Occipital lobe (tissue), 2 donors: ENCODE results near the gene MLEC. TPM values are rescaled to one million over a fixed set of nuclear protein-coding genes. Genes with fewer than 3 reads are reported as not detected.
"Not testable (repeated sequence)": the region's sequence is repeated elsewhere in the genome, so short reads cannot be mapped to it uniquely, and the experiment has no call there.

Source experiments
- DNase-seq: peaks from one replicate; lab custom pipeline; 2025; lab: John Stamatoyannopoulos, UW
- total RNA-seq: library from RNA; depleted of rRNA; stranded (reverse); fragments of >200 nt; gene quantifications from one replicate; pipeline ENCODE4 v1.2.3, GENCODE V29; 2014

MLEC gene
- total RNA-seq, 1 donor from 2014 or later, result 41.5 TPM

DNA sequence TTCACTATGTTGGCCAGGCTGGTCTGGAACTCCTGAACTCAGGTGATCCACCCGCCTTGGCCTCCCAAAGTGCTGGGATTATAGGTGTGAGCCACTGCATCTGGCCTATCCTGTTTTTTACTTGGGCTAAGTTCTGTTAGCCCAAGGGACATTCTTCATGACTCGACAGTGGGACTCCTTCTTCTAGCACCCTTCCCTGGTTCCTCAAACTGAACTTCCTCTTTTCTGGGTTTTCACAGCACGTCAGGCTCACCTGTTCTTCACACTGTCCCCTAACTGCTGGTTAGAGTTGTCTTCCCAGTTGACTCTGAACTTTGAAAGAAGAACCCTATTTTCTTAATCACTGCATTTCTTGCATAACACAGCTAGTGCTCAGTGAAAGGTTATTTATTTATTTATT is 24.1 kb upstream of the MLEC start:
- DNase-seq, result no peak

DNA sequence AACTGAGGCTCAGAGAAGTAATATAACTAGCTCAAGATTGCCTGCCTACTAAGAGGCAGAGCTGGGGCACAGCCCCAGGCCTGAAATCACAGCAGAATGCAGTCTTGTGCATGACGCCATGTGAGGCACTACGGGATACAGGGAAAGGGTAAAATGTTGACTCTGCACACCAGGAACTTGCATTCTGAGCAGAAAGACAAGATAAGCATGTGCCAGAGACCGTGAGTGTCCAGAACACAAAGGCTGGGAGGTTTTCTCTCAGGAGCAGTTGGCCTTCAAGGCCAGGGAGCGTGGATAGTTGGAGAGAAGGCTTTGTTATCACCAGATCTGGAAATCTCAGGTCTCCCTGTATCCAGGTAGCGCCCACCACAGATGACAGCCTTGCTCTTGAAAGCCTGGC is 23.2 kb upstream of the MLEC start:
- no peak for DNase-seq

DNA sequence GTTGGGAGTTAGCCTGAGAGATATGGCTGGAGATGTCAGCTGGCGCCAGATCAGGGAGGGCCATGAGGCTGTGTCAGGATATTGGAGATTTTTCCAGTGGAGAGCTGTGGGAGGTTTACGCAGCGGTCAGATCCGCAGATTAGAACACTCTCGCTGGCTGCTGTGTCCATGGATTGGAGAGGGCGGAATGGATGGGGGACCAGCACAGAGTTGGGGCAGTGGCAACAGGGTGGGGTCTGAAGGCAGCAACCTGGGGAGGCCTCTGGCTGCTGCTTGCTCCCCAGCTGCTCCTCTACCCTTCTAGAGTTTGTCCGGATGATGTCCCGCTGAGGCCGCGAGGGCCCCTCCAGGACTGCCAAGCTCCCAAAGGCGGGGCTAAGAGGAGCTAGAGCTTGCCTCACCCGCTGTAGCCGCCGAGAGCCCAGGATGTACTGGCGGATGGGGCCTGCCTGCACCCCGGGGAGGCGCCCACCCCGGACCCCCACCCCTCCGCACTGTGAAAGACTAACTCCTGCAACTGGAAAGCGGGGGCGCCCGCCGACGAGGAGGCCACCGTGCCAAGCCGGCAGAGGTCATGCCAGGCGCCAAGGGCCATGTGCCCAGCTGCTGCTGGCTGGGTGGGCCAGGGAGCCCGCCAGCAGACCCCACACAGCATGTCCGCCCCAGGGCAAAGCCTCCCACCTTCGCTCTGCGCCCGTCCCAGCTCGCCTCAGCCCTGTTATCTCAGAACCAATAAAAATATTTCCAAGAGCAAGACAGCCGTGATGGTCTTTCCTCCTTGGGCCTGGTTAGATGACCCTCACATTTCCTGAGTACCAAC is 20.2 kb upstream of the MLEC start:
- DNase-seq, result no peak

DNA sequence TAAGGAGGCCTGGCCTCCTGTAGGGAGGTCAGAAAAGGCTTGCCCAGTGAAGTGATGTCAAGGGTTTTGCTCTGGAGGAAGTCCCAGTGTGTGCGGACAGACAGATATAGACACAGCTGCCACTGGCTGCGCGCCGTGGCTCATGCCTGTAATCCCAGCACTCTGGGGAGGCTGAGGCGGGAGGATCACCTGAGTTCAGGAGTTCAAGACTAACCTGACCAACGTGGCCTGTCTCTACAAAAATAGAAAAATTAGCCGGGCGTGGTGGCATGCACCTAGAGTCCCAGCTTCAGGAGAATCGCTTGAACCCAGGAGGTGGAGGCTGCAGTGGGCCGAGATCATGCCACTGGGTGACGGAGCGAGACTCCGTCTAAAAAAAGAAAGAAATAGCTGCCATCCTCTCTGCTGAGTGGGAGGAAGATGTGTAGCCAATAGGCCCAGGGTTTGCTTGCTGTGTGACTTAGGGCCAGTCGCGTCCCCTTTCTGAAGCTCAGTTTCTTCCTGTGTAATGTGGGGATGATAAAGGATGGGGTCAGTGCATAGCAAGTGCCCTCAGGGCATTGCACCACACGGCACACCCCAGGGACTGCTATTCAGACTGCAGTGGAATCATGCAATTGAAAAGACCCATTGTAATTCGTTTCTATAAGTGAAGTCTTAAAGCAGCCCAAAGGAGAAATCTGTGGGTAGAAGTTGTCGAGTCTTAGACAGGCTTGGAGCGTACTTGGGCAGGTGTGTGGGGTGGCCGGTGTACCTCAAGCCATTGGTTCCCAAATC is 18.7 kb upstream of the MLEC start:
- DNase-seq, result no peak

DNA sequence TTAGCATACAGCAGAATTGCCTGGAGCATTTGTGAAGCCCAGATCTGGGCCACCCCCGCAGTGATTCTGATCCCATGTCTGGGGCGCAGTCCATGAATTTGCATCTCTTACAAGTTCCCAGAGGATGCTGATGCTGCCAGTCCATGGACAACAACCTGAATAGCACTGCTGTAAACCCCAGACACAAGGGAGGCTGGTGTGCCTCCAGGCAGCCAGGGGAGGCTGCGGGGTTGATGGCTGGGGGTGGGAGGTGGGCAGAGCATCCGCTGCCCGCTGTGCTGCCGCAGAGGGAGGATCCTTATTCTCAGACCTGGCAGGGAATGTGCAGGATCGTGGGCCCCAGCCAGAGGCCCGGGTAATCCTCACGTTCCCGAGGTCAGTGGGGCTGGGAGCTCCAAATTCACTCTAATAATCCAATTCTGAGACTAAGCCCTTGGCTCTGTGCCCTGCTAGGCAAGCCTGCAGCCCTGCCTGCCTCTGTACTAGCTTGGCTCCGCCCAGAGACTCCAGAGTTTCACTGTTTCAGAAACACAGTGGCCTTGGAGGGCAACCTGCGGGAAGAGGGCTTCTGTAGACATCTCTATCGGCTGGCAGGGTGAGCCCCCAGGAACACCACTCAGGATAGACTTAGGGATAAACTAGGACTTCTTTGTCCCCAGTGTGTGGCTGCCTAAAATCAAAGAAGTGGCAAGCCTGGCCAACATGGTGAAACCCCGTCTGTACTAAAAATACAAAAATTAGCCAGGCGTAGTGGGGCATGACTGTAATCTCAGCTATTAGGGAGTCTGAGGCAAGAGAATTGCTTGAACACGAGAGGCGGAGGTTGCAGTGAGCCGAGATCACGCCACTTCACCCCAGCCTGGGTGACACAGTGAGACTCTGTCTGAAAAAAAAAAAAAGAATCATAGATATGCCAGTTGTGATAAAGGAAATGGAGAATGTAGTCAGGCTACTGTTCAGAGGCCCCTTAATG is 17.8 kb upstream of the MLEC start:
- no peak for DNase-seq

DNA sequence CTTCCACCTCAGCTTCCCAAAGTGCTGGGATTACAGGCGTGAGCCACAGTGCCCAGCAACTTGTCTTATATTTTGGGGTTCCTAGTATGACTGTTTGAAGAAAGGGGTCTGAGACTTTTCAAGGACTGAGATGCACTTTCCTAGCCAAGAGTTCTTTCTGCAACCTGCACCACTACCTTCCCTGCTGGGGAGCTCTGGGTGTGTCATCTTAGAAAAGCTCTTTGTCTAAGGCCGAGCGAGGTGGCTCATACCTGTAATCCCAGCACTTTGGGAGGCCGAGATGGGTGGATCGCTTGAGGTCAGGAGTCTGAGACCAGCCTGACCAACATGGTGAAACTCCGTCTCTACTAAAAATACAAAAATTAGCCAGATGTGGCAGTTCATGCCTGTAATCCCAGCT is 16.7 kb upstream of the MLEC start:
- not testable (repeated sequence) for DNase-seq

DNA sequence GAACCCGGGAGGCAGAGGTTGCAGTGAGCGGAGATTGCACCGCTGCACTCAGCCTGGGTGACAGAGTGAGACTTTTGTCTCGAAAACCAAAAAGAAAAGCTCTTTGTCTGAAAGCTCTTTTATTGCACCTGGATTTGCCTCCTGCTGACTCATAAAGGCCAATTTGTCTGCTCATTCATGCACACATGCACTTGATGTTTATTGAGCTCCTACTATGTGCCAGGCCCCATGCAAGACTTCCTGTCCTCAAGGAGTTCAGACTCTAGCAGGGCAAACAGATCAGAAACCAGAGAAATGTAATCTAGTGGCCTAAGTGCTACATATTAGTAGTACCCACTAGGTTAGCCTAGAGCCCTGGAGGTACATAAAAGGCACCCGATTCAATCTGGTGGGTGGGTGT is 16.3 kb upstream of the MLEC start:
- no peak for DNase-seq

DNA sequence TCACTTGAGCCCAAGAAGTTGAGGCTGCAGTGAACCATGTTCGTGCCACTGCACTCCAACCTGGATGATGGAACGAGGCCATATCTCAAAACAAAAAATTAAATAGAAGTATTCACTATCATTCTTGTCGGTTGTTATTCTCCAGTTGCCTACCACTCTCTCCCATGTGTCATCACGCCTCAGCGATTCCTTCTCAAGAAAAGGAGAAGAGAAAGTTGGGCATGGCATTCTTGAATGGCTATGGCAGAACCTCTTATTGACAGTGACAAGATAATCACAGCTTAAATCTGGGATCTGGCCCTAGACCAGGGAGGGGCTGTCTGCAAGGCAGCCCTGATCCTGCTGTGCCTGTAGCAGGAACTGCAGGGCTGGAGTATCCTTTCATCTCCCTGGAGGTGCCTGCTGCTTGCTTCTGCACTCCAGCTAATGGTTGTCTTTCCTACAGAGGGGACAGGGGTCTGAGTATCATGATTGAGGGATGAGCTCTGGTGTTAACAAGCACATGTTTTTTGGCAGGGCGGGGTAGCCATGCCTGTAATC is 12.8 kb upstream of the MLEC start:
- DNase-seq, result no peak

DNA sequence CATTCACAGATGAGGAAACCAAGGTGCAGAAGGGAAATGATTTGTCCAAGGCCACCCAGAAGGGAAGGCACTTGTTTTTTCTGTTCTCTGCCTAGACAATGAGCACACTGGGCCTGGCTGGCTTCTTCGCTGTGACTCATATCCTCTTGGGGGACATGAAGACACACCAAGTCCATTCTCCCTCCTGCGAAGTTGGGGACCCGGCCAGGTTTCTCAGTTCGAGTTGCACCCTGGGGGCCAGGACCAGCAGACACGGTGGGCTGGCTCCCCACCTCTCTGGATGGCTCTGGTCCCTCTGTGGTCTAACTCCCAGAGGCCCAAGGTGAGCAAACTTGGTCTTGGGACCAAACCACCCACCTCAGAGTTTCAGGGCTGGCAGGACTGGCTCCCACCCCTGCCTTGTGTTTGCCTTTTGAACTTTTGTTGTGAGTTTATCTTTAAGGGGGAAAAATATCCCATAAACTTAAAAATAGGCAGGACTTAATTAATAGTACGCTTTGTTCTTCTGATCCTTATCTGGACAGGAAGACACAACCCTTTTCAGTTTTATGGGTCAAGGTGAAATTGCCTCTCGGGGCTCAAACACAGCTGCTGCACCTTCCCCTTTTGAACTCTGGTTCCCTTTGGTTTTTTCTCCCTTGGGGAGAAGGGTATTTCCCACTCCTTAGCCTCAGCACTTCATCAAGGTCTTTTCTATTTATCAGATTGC is 9.0 kb upstream of the MLEC start:
- no peak for DNase-seq

DNA sequence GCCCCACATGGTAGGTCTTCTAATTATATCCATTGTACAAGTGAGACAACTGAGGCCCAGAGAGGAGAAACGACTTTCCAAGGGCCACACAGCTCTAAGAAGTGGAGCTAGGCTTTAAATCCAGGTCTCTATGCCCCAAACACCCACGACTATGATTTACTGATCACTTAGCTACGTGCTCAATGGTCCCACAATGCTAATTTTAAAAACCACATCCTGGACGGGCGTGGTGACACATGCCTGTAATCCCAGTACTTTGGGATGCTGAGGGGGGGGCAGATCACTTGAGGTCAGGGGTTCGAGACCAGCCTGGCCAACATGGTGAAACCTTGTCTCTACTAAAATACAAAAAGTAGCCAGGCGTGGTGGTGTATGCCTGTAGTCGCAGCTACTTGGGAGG is 8.4 kb upstream of the MLEC start:
- no peak for DNase-seq

DNA sequence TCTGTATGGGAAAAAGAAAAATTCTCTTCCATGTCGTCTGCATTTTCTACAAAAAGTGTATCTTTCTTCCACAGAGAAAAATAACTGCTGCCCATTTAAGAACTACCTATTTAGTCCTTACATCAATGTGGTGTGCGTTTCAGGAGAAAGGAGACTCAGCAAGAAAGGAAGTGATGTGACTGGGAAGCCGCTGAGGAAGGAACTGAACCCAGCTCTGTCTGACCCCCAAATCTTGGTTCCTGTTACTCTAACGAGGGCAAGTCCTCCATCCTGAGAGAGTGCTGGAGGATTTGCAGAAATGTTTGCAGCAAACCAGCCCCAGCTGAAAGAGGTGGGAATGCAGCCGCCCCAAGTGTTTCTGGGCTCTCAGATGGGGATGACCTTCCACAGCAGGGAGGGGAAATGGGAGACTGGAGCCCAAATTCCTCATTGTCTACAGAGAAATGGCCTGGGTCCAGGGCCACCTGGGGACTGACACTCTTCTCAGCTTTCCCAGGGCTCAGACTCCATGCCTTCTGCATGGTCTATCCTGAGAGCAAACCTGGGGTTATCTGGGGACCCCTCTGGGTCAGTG is 6.7 kb upstream of the MLEC start:
- DNase-seq, result no peak

DNA sequence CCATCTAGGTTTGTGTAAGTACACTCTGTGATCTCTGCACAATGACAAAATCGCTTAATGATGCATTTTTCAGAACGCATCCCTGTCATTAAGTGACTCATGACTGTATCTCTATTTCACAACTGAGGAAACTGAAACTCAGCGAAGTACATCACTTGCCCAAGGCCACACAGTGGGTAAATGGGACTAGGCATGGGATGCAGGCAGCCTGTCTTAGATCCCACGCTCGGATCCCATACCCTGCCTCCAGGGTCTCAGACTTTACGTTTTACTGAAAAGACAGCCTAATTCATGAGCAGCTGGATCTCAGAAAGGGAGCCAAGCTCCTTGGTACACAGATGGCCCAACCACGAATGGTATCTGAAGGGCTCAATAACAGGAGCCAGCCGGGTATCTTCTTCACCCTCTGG is 2.4 kb upstream of the MLEC start:
- DNase-seq, result no peak

DNA sequence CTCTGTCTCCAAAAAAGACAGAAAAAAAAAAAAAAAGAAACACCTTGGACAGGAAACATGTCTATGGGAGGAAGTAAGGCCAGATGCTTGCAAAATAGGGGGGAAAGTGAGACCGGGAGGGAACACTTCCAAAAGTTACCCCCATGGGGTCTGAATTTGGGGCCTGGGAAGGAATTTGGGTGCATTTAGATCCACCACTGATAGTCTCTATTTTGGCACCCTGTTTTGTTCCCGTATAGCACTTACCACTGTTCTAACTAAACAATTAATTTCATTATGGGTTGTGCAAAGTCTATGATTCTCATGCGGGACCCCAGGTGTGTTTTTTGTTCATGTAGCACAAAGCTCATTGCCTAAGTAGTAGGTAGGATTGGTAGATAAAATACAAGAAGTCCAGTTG is 1.4 kb upstream of the MLEC start:
- DNase-seq, result no peak

DNA sequence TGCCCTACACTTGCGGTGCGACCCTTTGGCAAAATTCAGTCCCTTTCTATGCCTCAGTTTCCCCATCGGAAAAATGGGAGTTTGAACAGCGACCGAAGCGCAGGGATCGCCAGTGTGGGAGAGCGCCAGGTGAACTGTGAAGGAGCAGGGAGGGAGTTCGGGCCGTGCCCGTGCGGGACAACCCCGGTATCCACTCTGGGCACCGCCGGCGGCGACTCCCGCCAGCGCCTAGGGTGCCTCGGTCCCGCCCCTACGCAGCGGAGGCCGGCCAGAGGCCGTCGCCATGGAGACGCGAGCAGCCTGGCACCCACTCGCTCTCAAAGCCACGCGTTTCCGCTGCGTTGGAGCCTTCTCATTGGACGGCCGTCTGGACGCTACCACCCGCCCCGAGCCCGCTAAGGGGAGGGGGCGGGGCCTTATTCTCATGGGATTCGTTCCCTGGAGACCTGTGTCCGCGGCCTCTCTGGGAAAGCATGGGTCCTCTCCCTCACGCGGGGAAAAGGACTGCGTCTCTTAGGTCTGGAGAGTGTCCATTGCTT is 729 bp upstream of the MLEC start:
- DNase-seq, result peak; percentile 94

DNA sequence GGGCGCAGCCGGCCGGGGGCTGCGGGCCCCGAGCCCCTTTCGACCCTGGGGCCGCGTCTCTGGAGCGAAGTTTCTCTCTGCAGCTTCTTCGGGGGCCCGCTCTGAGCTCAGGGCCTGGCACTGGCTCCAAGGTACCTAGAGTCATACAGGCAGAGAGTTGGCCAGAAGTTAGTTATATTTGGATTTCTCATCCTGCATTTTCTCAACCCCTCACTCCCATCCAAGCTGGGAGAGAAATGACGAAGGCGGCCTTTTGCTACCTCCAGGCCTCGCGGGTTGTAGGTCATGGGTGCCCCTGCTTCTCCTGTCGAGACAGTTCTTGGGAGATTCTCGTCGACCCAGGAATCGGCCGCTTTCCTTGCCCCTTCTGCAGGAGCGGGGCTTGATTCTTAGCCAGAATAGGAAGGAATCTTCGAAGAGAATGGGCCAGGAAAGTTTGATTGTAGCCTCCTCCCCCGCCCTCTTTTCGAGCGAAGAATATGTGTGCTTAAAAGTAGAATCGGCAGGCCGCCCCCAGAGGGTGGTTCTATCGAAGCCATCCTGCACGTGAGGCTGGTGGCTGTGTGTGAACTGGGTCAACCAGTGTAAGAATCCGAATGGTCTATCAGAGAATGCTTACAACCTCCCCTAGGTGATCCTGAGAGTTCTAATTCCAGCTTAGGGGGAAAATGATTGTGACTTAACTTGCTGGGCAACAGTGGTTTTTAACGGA is 785 bp downstream of the MLEC start:
- no peak for DNase-seq

DNA sequence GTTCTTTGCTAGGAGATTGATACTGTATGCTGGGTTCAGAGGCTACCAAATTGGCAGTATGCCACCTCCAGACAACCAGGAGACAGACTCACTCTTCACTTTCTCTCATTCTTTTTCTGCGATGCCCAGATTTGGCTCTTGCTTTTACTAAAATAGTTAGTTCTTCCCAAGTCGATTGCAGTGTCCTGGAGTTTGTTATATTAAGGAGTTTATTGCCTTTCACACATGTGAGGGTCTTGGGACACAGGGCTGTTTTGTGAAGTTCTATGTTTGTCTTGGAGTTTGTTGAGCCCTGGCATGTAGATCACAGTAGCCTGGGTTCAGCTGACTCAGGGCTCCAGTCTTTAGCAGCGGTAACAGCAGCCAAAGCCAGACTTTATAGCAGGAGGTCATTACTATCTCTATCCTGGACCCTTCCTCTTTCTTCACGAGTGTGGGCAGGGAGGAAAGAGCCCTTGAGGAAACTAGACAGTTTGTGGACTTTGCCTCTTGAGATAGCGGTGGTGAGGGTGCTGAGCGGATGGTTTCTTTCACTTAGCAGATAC is 1.6 kb downstream of the MLEC start:
- DNase-seq, result no peak

DNA sequence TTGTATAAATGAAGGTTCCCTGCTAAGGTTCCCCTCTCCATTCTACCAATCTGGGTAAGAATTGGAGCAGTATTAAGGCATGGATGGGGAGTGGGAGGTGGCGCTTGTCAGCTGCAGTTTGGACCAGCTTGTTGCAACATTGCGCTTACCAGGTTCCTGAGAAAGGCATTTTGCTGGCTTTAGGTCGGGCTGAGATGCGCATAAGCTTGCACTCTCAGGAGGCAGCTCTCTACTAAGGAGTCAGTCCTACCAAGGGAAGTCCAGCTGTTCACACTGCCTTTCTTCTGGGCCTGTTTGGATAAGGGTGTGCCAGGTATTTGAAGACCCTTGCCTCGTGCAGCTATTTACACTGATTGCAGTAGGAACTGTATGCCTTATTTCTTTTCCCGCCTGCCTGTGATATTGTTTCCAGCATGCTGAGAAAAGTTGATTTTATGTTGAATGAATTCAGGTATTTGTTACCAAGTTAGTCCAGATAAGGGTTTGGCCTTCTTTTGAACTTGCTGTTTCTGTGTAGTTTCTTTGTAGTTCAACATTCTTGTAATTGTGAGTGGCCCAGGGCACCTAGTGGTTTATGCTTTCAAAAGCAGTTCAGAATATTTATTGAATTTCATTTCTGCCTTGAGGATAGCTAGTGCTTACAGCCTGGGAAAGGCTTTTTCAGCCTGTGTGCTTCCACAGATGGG is 2.6 kb downstream of the MLEC start:
- DNase-seq, result no peak

DNA sequence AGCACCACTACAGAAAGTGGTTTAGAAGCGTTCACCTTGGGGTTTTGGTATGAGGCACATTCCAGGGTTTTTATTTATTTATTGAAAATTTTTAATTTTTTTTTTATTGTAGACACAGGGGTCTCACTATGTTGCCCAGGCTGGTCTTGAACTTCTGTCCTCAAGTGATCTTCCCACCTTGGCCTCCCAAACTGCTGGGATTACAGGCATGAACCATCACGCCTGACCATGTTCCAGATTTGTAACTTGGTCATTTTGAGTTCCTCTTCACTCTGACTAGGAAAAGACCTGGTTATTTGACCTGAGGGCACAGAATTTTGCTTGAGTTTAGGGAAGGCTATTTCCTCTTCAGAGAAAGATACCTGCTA is 3.1 kb downstream of the MLEC start:
- no peak for DNase-seq

DNA sequence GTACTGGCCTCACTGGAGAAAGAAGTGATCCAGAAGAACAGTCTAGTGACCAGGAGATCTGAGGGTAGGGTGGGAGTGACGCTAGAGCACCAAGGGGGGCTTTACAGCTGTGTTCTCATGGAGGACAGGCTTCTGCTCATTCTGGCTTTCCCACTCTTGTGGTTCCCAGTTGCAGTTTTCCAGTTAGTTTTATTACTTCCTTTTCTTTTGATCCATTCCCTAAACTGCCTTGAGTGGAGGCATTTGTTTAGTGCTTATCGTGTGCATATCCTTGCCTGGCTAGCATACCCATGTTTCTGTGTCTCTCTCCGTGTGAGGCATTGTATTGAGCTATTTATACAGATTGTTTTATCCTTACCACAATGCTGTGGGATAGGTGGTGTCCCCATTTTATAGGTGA is 4.0 kb downstream of the MLEC start:
- DNase-seq, result no peak
